ENCODE data around the gene GABRB2. TPM values are rescaled to one million over a fixed set of nuclear protein-coding genes. Genes with fewer than 3 reads are reported as not detected.

Gene GABRB2
- total and polyA plus RNA-seq, 4 donors: 0.08 TPM; not detected in 3

GRCh38 chr5:161414896-161415295 lies 131.6 kb downstream of the GABRB2 start (continued):
- TF ChIP-seq ZBTB33 (IDR thresholded peaks at IDR 0.05) (no peak), RAD21 (IDR thresholded peaks at IDR 0.05) (no peak)

DNA sequence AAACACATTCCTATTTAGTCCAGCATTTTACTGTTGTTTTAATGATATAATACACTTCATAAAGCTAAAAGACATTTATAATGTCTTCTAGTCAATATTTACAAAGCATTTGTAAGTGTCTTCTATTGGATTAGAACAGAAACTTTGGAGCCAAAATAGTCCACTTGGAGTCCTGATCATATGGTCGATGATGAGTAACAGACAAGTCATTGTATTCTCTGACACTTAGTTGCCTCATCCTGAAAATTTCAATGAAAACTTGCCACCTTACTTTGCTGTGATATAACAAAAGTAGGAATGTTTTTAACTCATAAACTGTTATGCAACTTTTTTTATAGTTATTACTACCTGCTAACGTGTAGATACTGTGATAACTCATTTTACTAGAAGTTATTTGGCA lies 132.5 kb downstream of the GABRB2 start:
- TF ChIP-seq EGR1 (IDR thresholded peaks at IDR 0.05; ENCODE audit: low read depth in 2 of 2) (no peak), TAF1 (conservative IDR thresholded peaks at IDR 0.05) (no peak)
- TF ChIP-seq, protein P1, sequence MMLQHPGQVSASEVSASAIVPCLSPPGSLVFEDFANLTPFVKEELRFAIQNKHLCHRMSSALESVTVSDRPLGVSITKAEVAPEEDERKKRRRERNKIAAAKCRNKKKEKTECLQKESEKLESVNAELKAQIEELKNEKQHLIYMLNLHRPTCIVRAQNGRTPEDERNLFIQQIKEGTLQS (IDR thresholded peaks at IDR 0.05): no peak
- H3K4me3 ChIP-seq (ENCODE audit: low read depth in 1 of 3, low read length in 3 of 3): no peak overlapping the region
- peaks cover 0 to 2% (median 0%) of the 10 kb centered on the region in 4 donors for H3K27me3 ChIP-seq (ENCODE audit: control insufficient read depth in 4 of 4, insufficient read depth in 4 of 4, low read length in 3 of 4)
- H3K36me3 ChIP-seq (ENCODE audit: control insufficient read depth in 4 of 4, insufficient read depth in 3 of 4, low read depth in 1 of 4, low read length in 3 of 4): no peaks in the 10 kb centered on the region
- 66% methylated on average over 2 of the region's 2 CpGs for WGBS
- no peak overlapping the region for H3K27ac ChIP-seq (ENCODE audit: low read depth in 1 of 2, low read length in 2 of 2)
- no peaks in the 10 kb centered on the region for H3K9me3 ChIP-seq (ENCODE audit: control insufficient read depth in 4 of 4, low read length in 3 of 4)
- H3K9ac ChIP-seq (ENCODE audit: low read depth in 1 of 2, low read length in 2 of 2): no peak overlapping the region
- no peaks in the 10 kb centered on the region for H3K4me1 ChIP-seq (ENCODE audit: control insufficient read depth in 4 of 4, insufficient read depth in 4 of 4, low read length in 3 of 4)
- DNase-seq (ENCODE audit: low spot score): no peak

DNA sequence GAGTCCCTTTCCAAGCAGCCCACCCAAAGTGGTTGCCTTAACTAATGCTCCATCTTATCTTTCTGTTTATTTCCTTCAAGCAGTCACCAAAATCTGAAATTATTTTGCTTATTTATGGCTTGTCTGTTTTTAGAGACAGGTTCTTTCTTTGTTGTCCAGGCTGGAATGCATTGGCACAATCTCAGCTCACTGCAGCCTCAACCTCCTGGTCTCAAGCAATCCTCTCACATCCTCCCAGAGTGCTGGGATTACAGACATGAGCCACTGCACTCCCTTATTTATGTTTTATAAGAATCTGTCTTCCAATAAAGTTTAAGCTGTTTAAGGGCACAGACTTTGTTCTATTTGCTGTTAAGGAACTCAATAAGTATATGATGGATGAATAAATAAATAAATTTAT lies 133.7 kb downstream of the GABRB2 start:
- H3K36me3 ChIP-seq (ENCODE audit: control insufficient read depth in 4 of 4, insufficient read depth in 3 of 4, low read depth in 1 of 4, low read length in 3 of 4): no peaks in the 10 kb centered on the region
- no peaks in the 10 kb centered on the region for H3K4me1 ChIP-seq (ENCODE audit: control insufficient read depth in 4 of 4, insufficient read depth in 4 of 4, low read length in 3 of 4)
- no peak overlapping the region for H3K4me3 ChIP-seq (ENCODE audit: low read depth in 1 of 3, low read length in 3 of 3)
- TF ChIP-seq JUND (IDR thresholded peaks at IDR 0.05): no peak
- TF ChIP-seq RXRA (IDR thresholded peaks at IDR 0.05): no peak
- TF ChIP-seq HNF4G (IDR thresholded peaks at IDR 0.05): no peak
- TF ChIP-seq, protein P2, sequence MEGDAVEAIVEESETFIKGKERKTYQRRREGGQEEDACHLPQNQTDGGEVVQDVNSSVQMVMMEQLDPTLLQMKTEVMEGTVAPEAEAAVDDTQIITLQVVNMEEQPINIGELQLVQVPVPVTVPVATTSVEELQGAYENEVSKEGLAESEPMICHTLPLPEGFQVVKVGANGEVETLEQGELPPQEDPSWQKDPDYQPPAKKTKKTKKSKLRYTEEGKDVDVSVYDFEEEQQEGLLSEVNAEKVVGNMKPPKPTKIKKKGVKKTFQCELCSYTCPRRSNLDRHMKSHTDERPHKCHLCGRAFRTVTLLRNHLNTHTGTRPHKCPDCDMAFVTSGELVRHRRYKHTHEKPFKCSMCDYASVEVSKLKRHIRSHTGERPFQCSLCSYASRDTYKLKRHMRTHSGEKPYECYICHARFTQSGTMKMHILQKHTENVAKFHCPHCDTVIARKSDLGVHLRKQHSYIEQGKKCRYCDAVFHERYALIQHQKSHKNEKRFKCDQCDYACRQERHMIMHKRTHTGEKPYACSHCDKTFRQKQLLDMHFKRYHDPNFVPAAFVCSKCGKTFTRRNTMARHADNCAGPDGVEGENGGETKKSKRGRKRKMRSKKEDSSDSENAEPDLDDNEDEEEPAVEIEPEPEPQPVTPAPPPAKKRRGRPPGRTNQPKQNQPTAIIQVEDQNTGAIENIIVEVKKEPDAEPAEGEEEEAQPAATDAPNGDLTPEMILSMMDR (IDR thresholded peaks at IDR 0.05; ENCODE audit: low read depth, low read length, missing input control): no peak
- TF ChIP-seq HNF4A (conservative IDR thresholded peaks at IDR 0.05): no peak
- no peak for TF ChIP-seq YY1 (IDR thresholded peaks at IDR 0.05)
- TF ChIP-seq, protein P1 (IDR thresholded peaks at IDR 0.05): no peak
- TF ChIP-seq ZBTB33 (IDR thresholded peaks at IDR 0.05): no peak
- no peak for TF ChIP-seq EGR1 (IDR thresholded peaks at IDR 0.05; ENCODE audit: low read depth in 2 of 2)
- TF ChIP-seq SP1 (IDR thresholded peaks at IDR 0.05): no peak
- TF ChIP-seq FOXA2 (IDR thresholded peaks at IDR 0.05): no peak
- no peak for TF ChIP-seq RAD21 (IDR thresholded peaks at IDR 0.05)
- no peak for TF ChIP-seq TAF1 (conservative IDR thresholded peaks at IDR 0.05)
- TF ChIP-seq FOXA1 (IDR thresholded peaks at IDR 0.05): no peak
- no peak for TF ChIP-seq NR2F2 (IDR thresholded peaks at IDR 0.05)
- TF ChIP-seq GABPA (IDR thresholded peaks at IDR 0.05 in 1 of 2, conservative IDR thresholded peaks at IDR 0.05 in 1 of 2): no peak
- TF ChIP-seq, protein P3, sequence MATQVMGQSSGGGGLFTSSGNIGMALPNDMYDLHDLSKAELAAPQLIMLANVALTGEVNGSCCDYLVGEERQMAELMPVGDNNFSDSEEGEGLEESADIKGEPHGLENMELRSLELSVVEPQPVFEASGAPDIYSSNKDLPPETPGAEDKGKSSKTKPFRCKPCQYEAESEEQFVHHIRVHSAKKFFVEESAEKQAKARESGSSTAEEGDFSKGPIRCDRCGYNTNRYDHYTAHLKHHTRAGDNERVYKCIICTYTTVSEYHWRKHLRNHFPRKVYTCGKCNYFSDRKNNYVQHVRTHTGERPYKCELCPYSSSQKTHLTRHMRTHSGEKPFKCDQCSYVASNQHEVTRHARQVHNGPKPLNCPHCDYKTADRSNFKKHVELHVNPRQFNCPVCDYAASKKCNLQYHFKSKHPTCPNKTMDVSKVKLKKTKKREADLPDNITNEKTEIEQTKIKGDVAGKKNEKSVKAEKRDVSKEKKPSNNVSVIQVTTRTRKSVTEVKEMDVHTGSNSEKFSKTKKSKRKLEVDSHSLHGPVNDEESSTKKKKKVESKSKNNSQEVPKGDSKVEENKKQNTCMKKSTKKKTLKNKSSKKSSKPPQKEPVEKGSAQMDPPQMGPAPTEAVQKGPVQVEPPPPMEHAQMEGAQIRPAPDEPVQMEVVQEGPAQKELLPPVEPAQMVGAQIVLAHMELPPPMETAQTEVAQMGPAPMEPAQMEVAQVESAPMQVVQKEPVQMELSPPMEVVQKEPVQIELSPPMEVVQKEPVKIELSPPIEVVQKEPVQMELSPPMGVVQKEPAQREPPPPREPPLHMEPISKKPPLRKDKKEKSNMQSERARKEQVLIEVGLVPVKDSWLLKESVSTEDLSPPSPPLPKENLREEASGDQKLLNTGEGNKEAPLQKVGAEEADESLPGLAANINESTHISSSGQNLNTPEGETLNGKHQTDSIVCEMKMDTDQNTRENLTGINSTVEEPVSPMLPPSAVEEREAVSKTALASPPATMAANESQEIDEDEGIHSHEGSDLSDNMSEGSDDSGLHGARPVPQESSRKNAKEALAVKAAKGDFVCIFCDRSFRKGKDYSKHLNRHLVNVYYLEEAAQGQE (IDR thresholded peaks at IDR 0.05): no peak
- TF ChIP-seq MAX (IDR thresholded peaks at IDR 0.05): no peak
- no peak overlapping the region for H3K27ac ChIP-seq (ENCODE audit: low read depth in 1 of 2, low read length in 2 of 2)
- no peak overlapping the region for H3K9ac ChIP-seq (ENCODE audit: low read depth in 1 of 2, low read length in 2 of 2)
- no peak for DNase-seq (ENCODE audit: low spot score)
- H3K9me3 ChIP-seq (ENCODE audit: control insufficient read depth in 4 of 4, low read length in 3 of 4): no peaks in the 10 kb centered on the region
- H3K27me3 ChIP-seq (ENCODE audit: control insufficient read depth in 4 of 4, insufficient read depth in 4 of 4, low read length in 3 of 4): peaks cover 0 to 1% (median 0%) of the 10 kb centered on the region in 4 donors

Data from liver (tissue), 9 donors.